SK-N-SH treated with all-trans-retinoic acid at 6 μM for 48 hours (cell line): Measurements from ENCODE around the gene IKZF2.

ENCODE experiments used
- ATAC-seq: fragments of 200-7000 bp; cut with Tn5 transposase; 3 replicates; pipeline ENCODE4 v1.9.1; 2020; ENCODE audit warnings: mild to moderate bottlenecking, moderate library complexity
- ARNTL ChIP-seq: fragments of 450-650 bp; formaldehyde crosslinking; IDR thresholded peaks from 2 replicates; pipeline ENCODE4 v1.5.0; 2020; ENCODE audit warnings: low read depth, mild to moderate bottlenecking, moderate library complexity, borderline replicate concordance
- BACH2 ChIP-seq: fragments of 250-450 bp; sonication (Bioruptor Pico); IDR thresholded peaks from 2 replicates; pipeline ENCODE4 v1.9.0; 2021; ENCODE audit warnings: mild to moderate bottlenecking, borderline replicate concordance
- CSDC2 ChIP-seq: fragments of 250-450 bp; sonication (Bioruptor Pico); IDR thresholded peaks from 2 replicates; pipeline ENCODE4 v1.5.0; 2020; ENCODE audit warnings: mild to moderate bottlenecking, moderate library complexity
- ESRRG ChIP-seq: fragments of 250-450 bp; sonication (Bioruptor Pico); IDR thresholded peaks from 2 replicates; pipeline ENCODE4 v1.6.1; 2021; ENCODE audit warnings: mild to moderate bottlenecking
- GLIS3 ChIP-seq: fragments of 250-450 bp; sonication (Bioruptor Pico); IDR thresholded peaks from 2 replicates; pipeline ENCODE4 v1.5.0; 2020; ENCODE audit warnings: mild to moderate bottlenecking, moderate library complexity
- ISL1 ChIP-seq: fragments of 250-450 bp; sonication (Bioruptor Pico); IDR thresholded peaks from 2 replicates; pipeline ENCODE4 v2.1.2; 2022; ENCODE audit warnings: mild to moderate bottlenecking, moderate library complexity
- OSR1 ChIP-seq: fragments of 250-450 bp; sonication (Bioruptor Pico); IDR thresholded peaks from 2 replicates; pipeline ENCODE4 v1.8.0; 2022; ENCODE audit warnings: moderate library complexity, mild to moderate bottlenecking, inconsistent platforms
- POU6F1 ChIP-seq: fragments of 250-450 bp; sonication (Bioruptor Pico); IDR thresholded peaks from 2 replicates; pipeline ENCODE4 v1.8.0; 2021; ENCODE audit warnings: low read depth, mild to moderate bottlenecking, moderate library complexity, borderline replicate concordance
- PPARA ChIP-seq: fragments of 250-450 bp; sonication (Bioruptor Pico); IDR thresholded peaks from 2 replicates; pipeline ENCODE4 v1.5.0; 2020; ENCODE audit warnings: mild to moderate bottlenecking, borderline replicate concordance
- RARB ChIP-seq: fragments of 250-450 bp; sonication (Bioruptor Pico); IDR thresholded peaks from 2 replicates; pipeline ENCODE4 v1.8.0; 2021; ENCODE audit warnings: mild to moderate bottlenecking, moderate library complexity
- SNAI2 ChIP-seq: fragments of 250-450 bp; sonication (Bioruptor Pico); IDR thresholded peaks from 2 replicates; pipeline ENCODE4 v1.5.0; 2020; ENCODE audit warnings: mild to moderate bottlenecking, moderate library complexity
- TCF4 ChIP-seq: fragments of 250-450 bp; sonication (Bioruptor Pico); IDR thresholded peaks from 2 replicates; pipeline ENCODE4 v1.8.0; 2021; ENCODE audit warnings: mild to moderate bottlenecking, moderate library complexity, borderline replicate concordance
- TOX ChIP-seq: fragments of 250-450 bp; sonication (Bioruptor Pico); IDR thresholded peaks from 2 replicates; pipeline ENCODE4 v1.8.0; 2021; ENCODE audit warnings: mild to moderate bottlenecking, moderate library complexity, borderline replicate concordance
- ZC3H10 ChIP-seq: fragments of 250-450 bp; sonication (Bioruptor Pico); IDR thresholded peaks from 2 replicates; pipeline ENCODE4 v1.5.1; 2021; ENCODE audit warnings: mild to moderate bottlenecking, moderate library complexity
- ZFP30 ChIP-seq: fragments of 450-650 bp; formaldehyde crosslinking; IDR thresholded peaks from 2 replicates; pipeline ENCODE4 v1.5.0; 2022; ENCODE audit warnings: mild to moderate bottlenecking, moderate library complexity
- ZNF565 ChIP-seq: fragments of 450-650 bp; formaldehyde crosslinking; conservative IDR thresholded peaks from 2 replicates; pipeline ENCODE4 v1.5.0; 2020; ENCODE audit warnings: low read depth, mild to moderate bottlenecking, moderate library complexity
- ZNF8 ChIP-seq: fragments of 450-650 bp; formaldehyde crosslinking; IDR thresholded peaks from 2 replicates; pipeline ENCODE4 v1.5.0; 2020; ENCODE audit warnings: mild to moderate bottlenecking, moderate library complexity
- TF ChIP-seq, protein P1 (sequence below): fragments of 250-450 bp; sonication (Bioruptor Pico); IDR thresholded peaks from 2 replicates; pipeline ENCODE4 v1.5.1; 2020; ENCODE audit warnings: low read depth, mild to moderate bottlenecking, moderate library complexity
- TF ChIP-seq, protein P2 (sequence below): fragments of 250-450 bp; sonication (Bioruptor Pico); IDR thresholded peaks from 2 replicates; pipeline ENCODE4 v1.8.0; 2020; ENCODE audit warnings: mild to moderate bottlenecking, moderate library complexity, borderline replicate concordance
- TF ChIP-seq, protein P3 (sequence below): fragments of 250-450 bp; sonication (Bioruptor Pico); IDR thresholded peaks from 2 replicates; pipeline ENCODE4 v1.5.1; 2021; ENCODE audit warnings: mild to moderate bottlenecking, moderate library complexity

IKZF2 gene

GRCh38 chr2:212958757-212959295 is 192.6 kb downstream of the IKZF2 start:
- ATAC-seq = no peak
- TF ChIP-seq CSDC2 (no peak), ESRRG (no peak), TOX (CRISPR knock-in tag) (no peak), ZC3H10 (CRISPR knock-in tag) (no peak)
- TF ChIP-seq, protein P1, sequence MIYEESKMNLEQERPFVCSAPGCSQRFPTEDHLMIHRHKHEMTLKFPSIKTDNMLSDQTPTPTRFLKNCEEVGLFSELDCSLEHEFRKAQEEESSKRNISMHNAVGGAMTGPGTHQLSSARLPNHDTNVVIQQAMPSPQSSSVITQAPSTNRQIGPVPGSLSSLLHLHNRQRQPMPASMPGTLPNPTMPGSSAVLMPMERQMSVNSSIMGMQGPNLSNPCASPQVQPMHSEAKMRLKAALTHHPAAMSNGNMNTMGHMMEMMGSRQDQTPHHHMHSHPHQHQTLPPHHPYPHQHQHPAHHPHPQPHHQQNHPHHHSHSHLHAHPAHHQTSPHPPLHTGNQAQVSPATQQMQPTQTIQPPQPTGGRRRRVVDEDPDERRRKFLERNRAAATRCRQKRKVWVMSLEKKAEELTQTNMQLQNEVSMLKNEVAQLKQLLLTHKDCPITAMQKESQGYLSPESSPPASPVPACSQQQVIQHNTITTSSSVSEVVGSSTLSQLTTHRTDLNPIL (CRISPR knock-in tag) = no peak

DNA sequence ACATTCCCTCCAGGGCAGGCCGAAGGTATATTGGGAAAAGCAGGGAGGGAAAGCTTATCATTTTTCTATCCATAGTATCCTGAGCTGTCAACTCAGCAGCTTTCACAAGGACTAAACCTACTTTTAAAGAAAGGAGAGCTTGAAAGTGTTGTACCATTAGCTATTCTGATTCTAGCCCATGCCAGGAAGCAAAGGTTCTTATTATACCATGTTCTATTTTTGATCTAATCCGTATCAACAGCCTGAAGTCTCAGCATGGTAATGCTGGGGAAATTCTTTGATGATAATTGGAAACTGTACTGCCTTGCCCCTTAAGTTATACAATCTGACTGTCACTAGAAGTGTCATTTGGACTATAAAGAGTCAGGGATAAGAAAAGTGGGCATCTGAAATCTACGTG is 193.3 kb downstream of the IKZF2 start:
- TF ChIP-seq ARNTL (no peak), ZC3H10 (CRISPR knock-in tag) (no peak), ZNF8 (CRISPR knock-in tag) (no peak), BACH2 (CRISPR knock-in tag) (no peak), TOX (CRISPR knock-in tag) (no peak), ZNF565 (no peak), TCF4 (CRISPR knock-in tag) (no peak), POU6F1 (CRISPR knock-in tag) (no peak), OSR1 (CRISPR knock-in tag) (no peak), ISL1 (CRISPR knock-in tag) (no peak), ESRRG (no peak), CSDC2 (no peak), GLIS3 (CRISPR knock-in tag) (no peak), RARB (CRISPR knock-in tag) (no peak)
- TF ChIP-seq, protein P2, sequence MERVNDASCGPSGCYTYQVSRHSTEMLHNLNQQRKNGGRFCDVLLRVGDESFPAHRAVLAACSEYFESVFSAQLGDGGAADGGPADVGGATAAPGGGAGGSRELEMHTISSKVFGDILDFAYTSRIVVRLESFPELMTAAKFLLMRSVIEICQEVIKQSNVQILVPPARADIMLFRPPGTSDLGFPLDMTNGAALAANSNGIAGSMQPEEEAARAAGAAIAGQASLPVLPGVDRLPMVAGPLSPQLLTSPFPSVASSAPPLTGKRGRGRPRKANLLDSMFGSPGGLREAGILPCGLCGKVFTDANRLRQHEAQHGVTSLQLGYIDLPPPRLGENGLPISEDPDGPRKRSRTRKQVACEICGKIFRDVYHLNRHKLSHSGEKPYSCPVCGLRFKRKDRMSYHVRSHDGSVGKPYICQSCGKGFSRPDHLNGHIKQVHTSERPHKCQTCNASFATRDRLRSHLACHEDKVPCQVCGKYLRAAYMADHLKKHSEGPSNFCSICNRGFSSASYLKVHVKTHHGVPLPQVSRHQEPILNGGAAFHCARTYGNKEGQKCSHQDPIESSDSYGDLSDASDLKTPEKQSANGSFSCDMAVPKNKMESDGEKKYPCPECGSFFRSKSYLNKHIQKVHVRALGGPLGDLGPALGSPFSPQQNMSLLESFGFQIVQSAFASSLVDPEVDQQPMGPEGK (CRISPR knock-in tag) = no peak
- TF ChIP-seq, protein P1 (CRISPR knock-in tag) = no peak
- TF ChIP-seq, protein P3, sequence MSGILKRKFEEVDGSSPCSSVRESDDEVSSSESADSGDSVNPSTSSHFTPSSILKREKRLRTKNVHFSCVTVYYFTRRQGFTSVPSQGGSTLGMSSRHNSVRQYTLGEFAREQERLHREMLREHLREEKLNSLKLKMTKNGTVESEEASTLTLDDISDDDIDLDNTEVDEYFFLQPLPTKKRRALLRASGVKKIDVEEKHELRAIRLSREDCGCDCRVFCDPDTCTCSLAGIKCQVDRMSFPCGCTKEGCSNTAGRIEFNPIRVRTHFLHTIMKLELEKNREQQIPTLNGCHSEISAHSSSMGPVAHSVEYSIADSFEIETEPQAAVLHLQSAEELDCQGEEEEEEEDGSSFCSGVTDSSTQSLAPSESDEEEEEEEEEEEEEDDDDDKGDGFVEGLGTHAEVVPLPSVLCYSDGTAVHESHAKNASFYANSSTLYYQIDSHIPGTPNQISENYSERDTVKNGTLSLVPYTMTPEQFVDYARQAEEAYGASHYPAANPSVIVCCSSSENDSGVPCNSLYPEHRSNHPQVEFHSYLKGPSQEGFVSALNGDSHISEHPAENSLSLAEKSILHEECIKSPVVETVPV (CRISPR knock-in tag) = no peak
- TF ChIP-seq, all 23 proteins: peak for 0
- ATAC-seq = no peak

DNA sequence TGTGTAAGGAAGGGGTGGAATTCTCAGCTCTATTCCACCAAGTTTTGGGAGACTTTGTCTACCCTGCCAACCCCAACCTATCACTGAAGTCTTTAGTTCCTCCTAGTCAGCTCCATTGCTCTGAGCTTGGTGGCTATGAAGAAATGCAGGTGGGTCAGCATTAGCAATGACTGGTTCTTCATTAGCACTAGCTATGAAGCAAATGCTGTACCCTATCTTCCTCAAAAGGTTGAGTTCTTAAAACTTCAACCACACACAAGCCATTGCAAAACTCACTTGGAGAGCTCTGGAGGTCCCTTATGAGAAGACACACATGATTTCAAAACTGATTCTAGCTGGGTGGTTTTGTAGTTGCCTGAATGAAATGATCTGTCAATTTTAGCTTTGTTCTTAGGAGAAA is 193.8 kb downstream of the IKZF2 start:
- ATAC-seq = no peak
- TF ChIP-seq RARB (CRISPR knock-in tag) = no peak
- TF ChIP-seq PPARA (CRISPR knock-in tag) = no peak
- TF ChIP-seq, protein P1 (CRISPR knock-in tag) = no peak
- TF ChIP-seq BACH2 (CRISPR knock-in tag) = no peak
- no peak for TF ChIP-seq ZNF565
- no peak for TF ChIP-seq ZNF8 (CRISPR knock-in tag)
- TF ChIP-seq ISL1 (CRISPR knock-in tag) = no peak
- no peak for TF ChIP-seq POU6F1 (CRISPR knock-in tag)
- no peak for TF ChIP-seq ZFP30
- no peak for TF ChIP-seq ESRRG
- no peak for TF ChIP-seq TCF4 (CRISPR knock-in tag)
- TF ChIP-seq ZC3H10 (CRISPR knock-in tag) = no peak
- TF ChIP-seq SNAI2 (CRISPR knock-in tag) = no peak
